ENCODE data around the gene GSK3A.

GRCh38 chr19:42272989-42273406, 30.6 kb upstream of the GSK3A start:
- TF ChIP-seq HDGF (IDR thresholded peaks at IDR 0.05; ENCODE audit: borderline replicate concordance) (no peak), BHLHE40 (IDR thresholded peaks at IDR 0.05; ENCODE audit: borderline replicate concordance) (no peak), SP1 (IDR thresholded peaks at IDR 0.05) (no peak), PKNOX1 (IDR thresholded peaks at IDR 0.05) (no peak), FOXA1 (IDR thresholded peaks at IDR 0.05) (no peak), TARDBP (IDR thresholded peaks at IDR 0.05) (no peak), ELF4 (IDR thresholded peaks at IDR 0.05) (no peak), FOXM1 (IDR thresholded peaks at IDR 0.05; ENCODE audit: borderline replicate concordance) (no peak), FOXK2 (IDR thresholded peaks at IDR 0.05) (no peak), LEF1 (IDR thresholded peaks at IDR 0.05; ENCODE audit: borderline replicate concordance) (no peak), CTBP1 (IDR thresholded peaks at IDR 0.05; ENCODE audit: borderline replicate concordance) (no peak), L3MBTL2 (conservative IDR thresholded peaks at IDR 0.05) (no peak)
